ENCODE data around the gene CALHM5. TPM values are rescaled to one million over a fixed set of nuclear protein-coding genes. Genes with fewer than 3 reads are reported as not detected.
A peak's percentile ranks its signal among the peaks of the same experiment; 100 is the strongest.

CALHM5 gene
- total and polyA plus RNA-seq, 9 of the 15 experiments (the other 6 are each of a cell fraction or from before 2014, with no cell fraction given), result under 0.01 to 0.05 (median 0.02) TPM; not detected in 2

- TF ChIP-seq DLX4 (CRISPR knock-in tag; IDR thresholded peaks at IDR 0.05) (no peak), ZNF830 (CRISPR knock-in tag; IDR thresholded peaks at IDR 0.05) (no peak), MECOM (CRISPR knock-in tag; IDR thresholded peaks at IDR 0.05) (no peak), ZNF23 (CRISPR knock-in tag; IDR thresholded peaks at IDR 0.05) (no peak), JUND (IDR thresholded peaks at IDR 0.05; ENCODE audit: borderline replicate concordance, low read depth, low read length) (no peak), JUND (tag; IDR thresholded peaks at IDR 0.05; ENCODE audit: borderline replicate concordance, low read depth, low read length) (no peak)
These were observed 3.7 kb downstream of the CALHM5 start (continued) for GRCh38 chr6:116515141-116515540.

- BruUV-seq (replicated peaks), result no TSS peak
- no peak overlapping the region for H3K4me3 ChIP-seq
These were observed 7.4 kb downstream of the CALHM5 start for GRCh38 chr6:116518621-116519368.

More at GRCh38 chr6:116518621-116519368, 7.4 kb downstream of the CALHM5 start:
- peak in 1 of 4 experiments; percentile 45 for DNase-seq (ENCODE audit: extremely low read depth in 1 of 4, low spot score in 3 of 4)
- Histone ChIP-seq H3K9ac (ENCODE audit: insufficient read depth in 1 of 2, low read depth in 2 of 2, low read length in 2 of 2) (no peak overlapping the region), H2AFZ (ENCODE audit: low read depth, low read length) (peak overlapping the region; percentile 51; the same call in 1 of the 2 replicates), H3K79me2 (ENCODE audit: control insufficient read depth, insufficient read depth, low read length) (no peaks in the 10 kb centered on the region), H3K27me3 (ENCODE audit: control insufficient read depth in 2 of 2, insufficient read depth in 2 of 2, low read length in 2 of 2) (no peaks in the 10 kb centered on the region; a peak in 1 of 5 replicates), H3K4me2 (ENCODE audit: insufficient read depth, low read length) (no peak overlapping the region), H3K4me1 (replicated peaks in 1 of 2; ENCODE audit: control insufficient read depth in 2 of 2, insufficient read depth in 2 of 2, low read length in 2 of 2) (no peaks in the 10 kb centered on the region), H4K20me1 (replicated peaks; ENCODE audit: control insufficient read depth, insufficient read depth, low read length) (no peaks in the 10 kb centered on the region), H3K9me3 (replicated peaks; ENCODE audit: control insufficient read depth, insufficient read depth, low read depth, low read length) (no peaks in the 10 kb centered on the region), H3K36me3 (ENCODE audit: control insufficient read depth, insufficient read depth, low read length) (no peaks in the 10 kb centered on the region), H3K9me1 (ENCODE audit: control insufficient read depth, insufficient read depth, low read length) (no peaks in the 10 kb centered on the region), H3K27ac (ENCODE audit: extremely low read depth, low read depth, low read length) (no peak overlapping the region)
- 0% methylated on average over 4 of the region's 4 CpGs for WGBS (ENCODE audit: insufficient coverage, low coverage, missing lambda C conversion rate)
- ChIA-PET POLR2A (interaction anchor here (0.6 to 1.0 kb wide), 3 partner anchors 15 to 1211 kb away, joined by 3 to 5 read pairs (median 3); no protein-coding TSS in a partner anchor), CTCF (ENCODE audit: low intra/inter-chr PET ratio) (no interaction called here)
- ATAC-seq, result peak; percentile 37
- FAIRE-seq, result peak; percentile 23
- intact Hi-C loops (cut with micrococcal nuclease) (no loop called here), in situ Hi-C loops (cut with MboI) (no loop called here)
- no peak for TF ChIP-seq HOXB6 (CRISPR knock-in tag; IDR thresholded peaks at IDR 0.05; ENCODE audit: borderline replicate concordance)
- peak; percentile 81 for TF ChIP-seq NFIC (IDR thresholded peaks at IDR 0.05)
